ENCODE results near the gene ASL. TPM values are rescaled to one million over a fixed set of nuclear protein-coding genes. Genes with fewer than 3 reads are reported as not detected.

Gene ASL
- total and polyA plus RNA-seq, 9 of the 15 experiments (the other 6 are each of a cell fraction or from before 2014, with no cell fraction given), result 2.6 to 67.0 (median 33.3) TPM

DNA sequence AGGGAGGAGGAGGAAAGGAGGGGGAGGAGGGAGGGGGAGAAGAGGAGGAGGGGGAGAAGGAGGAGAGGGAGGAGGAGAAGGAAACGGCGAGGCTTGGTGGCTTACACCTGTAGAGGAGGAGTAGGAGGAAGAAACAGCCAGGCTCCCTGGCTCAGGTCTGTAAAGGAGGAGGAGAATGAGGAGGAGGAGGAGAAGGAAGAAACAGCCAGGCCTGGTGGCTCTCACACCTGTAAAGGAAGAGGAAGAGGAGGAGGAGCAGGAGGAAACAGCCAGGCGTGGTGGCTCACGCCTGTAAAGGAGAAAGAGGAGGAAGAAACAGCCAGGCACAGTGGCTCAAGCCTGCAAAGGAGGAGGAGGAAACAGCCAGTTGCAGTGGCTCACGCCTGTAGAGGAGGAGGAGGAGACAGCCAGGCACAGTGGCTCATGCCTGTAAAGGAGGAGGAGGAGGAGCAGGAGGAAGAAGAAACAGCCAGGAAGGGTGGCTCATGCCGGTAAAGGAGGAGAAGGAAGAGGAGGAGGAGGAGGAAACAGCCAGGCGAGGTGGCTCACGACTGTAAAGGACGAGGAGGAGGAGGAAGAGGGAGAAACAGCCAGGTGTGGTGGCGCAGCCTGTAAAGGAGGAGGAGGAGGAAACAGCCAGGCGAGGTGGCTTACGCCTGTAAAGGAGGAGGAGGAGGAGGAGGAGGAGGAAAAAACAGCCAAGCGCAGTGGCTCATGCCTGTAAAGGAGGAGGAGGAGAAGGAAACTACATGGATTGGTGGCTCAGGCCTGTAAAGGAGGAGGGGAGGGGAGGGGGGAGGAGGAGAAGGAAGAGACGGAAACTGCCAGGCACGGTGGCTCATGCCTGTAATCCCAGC lies 24.2 kb downstream of the ASL start:
- intact Hi-C loops (cut with micrococcal nuclease), result no loop called here
- Histone ChIP-seq H3K79me2 (ENCODE audit: control insufficient read depth, insufficient read depth, low read length) (no peaks in the 10 kb centered on the region; the same call in 2 of the 3 replicates), H3K4me3 (peak overlapping the region; percentile 39), H3K9me3 (replicated peaks; ENCODE audit: control insufficient read depth, insufficient read depth, low read depth, low read length) (no peaks in the 10 kb centered on the region), H3K9me1 (ENCODE audit: control insufficient read depth, insufficient read depth, low read length) (no peaks in the 10 kb centered on the region), H2AFZ (ENCODE audit: low read depth, low read length) (peak overlapping the region; percentile 81), H3K4me1 (replicated peaks in 1 of 2; ENCODE audit: control insufficient read depth in 2 of 2, insufficient read depth in 2 of 2, low read length in 2 of 2) (peaks cover 7 to 9% of the 10 kb centered on the region in 2 experiments; a peak in 2 of 5 replicates), H3K36me3 (ENCODE audit: control insufficient read depth, insufficient read depth, low read length) (no peaks in the 10 kb centered on the region; the same call in 2 of the 3 replicates), H3K9ac (ENCODE audit: insufficient read depth in 1 of 2, low read depth in 2 of 2, low read length in 2 of 2) (peak overlapping the region; percentile 54 to 86; a peak in 3 of 4 replicates), H3K4me2 (ENCODE audit: insufficient read depth, low read length) (peak overlapping the region; percentile 82), H3K27me3 (ENCODE audit: control insufficient read depth in 2 of 2, insufficient read depth in 2 of 2, low read length in 2 of 2) (no peaks in the 10 kb centered on the region), H4K20me1 (replicated peaks; ENCODE audit: control insufficient read depth, insufficient read depth, low read length) (no peaks in the 10 kb centered on the region), H3K27ac (ENCODE audit: extremely low read depth, low read depth, low read length) (peak overlapping the region; percentile 72)
- peak; percentile 42 to 94 (median 60) for DNase-seq (ENCODE audit: extremely low read depth in 1 of 4, low spot score in 3 of 4)
- CTCF ChIA-PET (ENCODE audit: low intra/inter-chr PET ratio), result no interaction called here
- peak; percentile 93 for FAIRE-seq
- no TSS peak for BruUV-seq (replicated peaks)
- peak; percentile 91 for ATAC-seq
- in situ Hi-C loops (cut with MboI), result no loop called here
- 0% methylated on average over 11 of the region's 15 CpGs for WGBS (ENCODE audit: insufficient coverage, low coverage, missing lambda C conversion rate)
- POLR2A ChIA-PET, result interaction anchor here (0.7 to 1.0 kb wide), 2 partner anchors 9 to 19 kb away, joined by 3 read pairs; no protein-coding TSS in a partner anchor
- TF ChIP-seq HCFC1 (IDR thresholded peaks at IDR 0.05; ENCODE audit: low read depth, low read length) (no peak), PATZ1 (CRISPR knock-in tag; IDR thresholded peaks at IDR 0.05; ENCODE audit: borderline replicate concordance) (no peak), CEBPB (tag; IDR thresholded peaks at IDR 0.05) (no peak), TOE1 (IDR thresholded peaks at IDR 0.05; ENCODE audit: borderline replicate concordance) (peak; percentile 84; the same call in 1 of the 2 replicates), TOE1 (CRISPR knock-in tag; IDR thresholded peaks at IDR 0.05; ENCODE audit: borderline replicate concordance, low read depth) (no peak), ELF1 (tag; IDR thresholded peaks at IDR 0.05) (peak; percentile 28; the same call in 1 of the 2 replicates), ETS1 (conservative IDR thresholded peaks at IDR 0.05; ENCODE audit: control insufficient read depth, low read depth, low read length) (no peak), TRIM24 (IDR thresholded peaks at IDR 0.05) (peak; percentile 22 to 40; a peak in 2 of 4 replicates), SETDB1 (IDR thresholded peaks at IDR 0.05; ENCODE audit: low read length) (no peak), SIN3B (IDR thresholded peaks at IDR 0.05; ENCODE audit: low read depth) (no peak), HNRNPL (IDR thresholded peaks at IDR 0.05; ENCODE audit: low read depth, low read length) (no peak), STAT6 (CRISPR knock-in tag; IDR thresholded peaks at IDR 0.05) (no peak), STAG1 (CRISPR knock-in tag; IDR thresholded peaks at IDR 0.05; ENCODE audit: borderline replicate concordance) (no peak)
- TF ChIP-seq, protein P1, sequence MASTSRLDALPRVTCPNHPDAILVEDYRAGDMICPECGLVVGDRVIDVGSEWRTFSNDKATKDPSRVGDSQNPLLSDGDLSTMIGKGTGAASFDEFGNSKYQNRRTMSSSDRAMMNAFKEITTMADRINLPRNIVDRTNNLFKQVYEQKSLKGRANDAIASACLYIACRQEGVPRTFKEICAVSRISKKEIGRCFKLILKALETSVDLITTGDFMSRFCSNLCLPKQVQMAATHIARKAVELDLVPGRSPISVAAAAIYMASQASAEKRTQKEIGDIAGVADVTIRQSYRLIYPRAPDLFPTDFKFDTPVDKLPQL (IDR thresholded peaks at IDR 0.05; ENCODE audit: extremely low read depth, insufficient read length), result no peak

Data from K562 (cell line).